Astrocyte (in vitro differentiated cells and primary cell): Measurements from ENCODE around the gene SVBP. TPM values are rescaled to one million over a fixed set of nuclear protein-coding genes. Genes with fewer than 3 reads are reported as not detected.

Source experiments
- DNase-seq: peaks from one replicate; pipeline ENCODE4 v3.0.0-alpha.2; 2010; ENCODE audit warnings: low read depth
- FAIRE-seq: peaks from 2 replicates; lab custom pipeline; 2011; peaks lifted over from hg19 to GRCh38; lab: Jason Lieb, UNC
- H2AFZ ChIP-seq: 2 replicates; pipeline ENCODE4 v1.6.0; 2012; ENCODE audit warnings: low read depth, low read length, inconsistent platforms
- H3K27ac ChIP-seq: 2 replicates; pipeline ENCODE4 v1.5.1; 2011; ENCODE audit warnings: low read depth, low read length, inconsistent platforms
- H3K27me3 ChIP-seq: 2 replicates; pipeline ENCODE4 v1.6.0; 2011; ENCODE audit warnings: low read length, inconsistent platforms; ENCODE audit not compliant: insufficient read depth
- H3K36me3 ChIP-seq: 2 replicates; pipeline ENCODE4 v1.5.1; 2011; ENCODE audit warnings: low read length, inconsistent platforms; ENCODE audit not compliant: insufficient read depth
- H3K4me1 ChIP-seq: 2 replicates; pipeline ENCODE4 v1.5.1; 2011; ENCODE audit warnings: low read length, inconsistent platforms; ENCODE audit not compliant: insufficient read depth
- H3K4me2 ChIP-seq: 2 replicates; pipeline ENCODE4 v1.6.0; 2012; ENCODE audit warnings: low read length, inconsistent platforms
- H3K4me3 ChIP-seq: 2 replicates; pipeline ENCODE4 v1.5.1; 2011; ENCODE audit warnings: low read depth, mild to moderate bottlenecking, low read length, inconsistent platforms; ENCODE audit not compliant: insufficient read depth
- H3K79me2 ChIP-seq: 2 replicates; pipeline ENCODE4 v1.6.0; 2012; ENCODE audit warnings: mild to moderate bottlenecking, low read length, inconsistent platforms; ENCODE audit not compliant: insufficient read depth
- H3K9ac ChIP-seq: 2 replicates; pipeline ENCODE4 v1.6.0; 2012; ENCODE audit warnings: mild to moderate bottlenecking, low read length, inconsistent platforms
- H3K9me3 ChIP-seq: 2 replicates; pipeline ENCODE4 v1.5.1; 2012; ENCODE audit warnings: low read depth, mild to moderate bottlenecking, low read length, inconsistent platforms; ENCODE audit not compliant: insufficient read depth
- H4K20me1 ChIP-seq: 2 replicates; pipeline ENCODE4 v1.6.0; 2012; ENCODE audit warnings: low read length, inconsistent platforms; ENCODE audit not compliant: insufficient read depth
- H3K27ac Mint-ChIP-seq: one replicate; pipeline ENCODE4 v1.8.0; 2021; ENCODE audit warnings: mild to moderate bottlenecking, mixed read lengths; ENCODE audit not compliant: unreplicated experiment
- H3K27me3 Mint-ChIP-seq: one replicate; pipeline ENCODE4 v1.8.0; 2021; ENCODE audit warnings: low read depth, mixed read lengths; ENCODE audit not compliant: unreplicated experiment
- H3K36me3 Mint-ChIP-seq: one replicate; pipeline ENCODE4 v1.8.0; 2021; ENCODE audit warnings: low read depth, mixed read lengths; ENCODE audit not compliant: unreplicated experiment
- H3K4me1 Mint-ChIP-seq: one replicate; pipeline ENCODE4 v1.8.0; 2021; ENCODE audit warnings: low read depth, mixed read lengths; ENCODE audit not compliant: unreplicated experiment
- H3K4me3 Mint-ChIP-seq: one replicate; pipeline ENCODE4 v1.8.0; 2021; ENCODE audit warnings: mild to moderate bottlenecking, moderate library complexity, mixed read lengths; ENCODE audit not compliant: unreplicated experiment
- H3K9me3 Mint-ChIP-seq: one replicate; pipeline ENCODE4 v1.8.0; 2021; ENCODE audit warnings: mild to moderate bottlenecking, mixed read lengths; ENCODE audit not compliant: unreplicated experiment
- EZH2 ChIP-seq: IDR thresholded peaks from 2 replicates; pipeline ENCODE4 v1.6.1; 2012; ENCODE audit warnings: mild to moderate bottlenecking, low read length, inconsistent platforms; ENCODE audit not compliant: insufficient read depth
- total RNA-seq: library from RNA; stranded (reverse); gene quantifications from 2 replicates; pipeline ENCODE4 v1.2.1, GENCODE V29; 2021
- TF ChIP-seq, protein P1 (sequence below): IDR thresholded peaks from 2 replicates; pipeline ENCODE4 v1.5.1; 2011; ENCODE audit warnings: low read depth, mild to moderate bottlenecking, inconsistent platforms, low read length, moderate library complexity; ENCODE audit not compliant: insufficient read depth

SVBP gene
- total RNA-seq, 1 donor from 2014 or later, result 28.1 TPM

DNA sequence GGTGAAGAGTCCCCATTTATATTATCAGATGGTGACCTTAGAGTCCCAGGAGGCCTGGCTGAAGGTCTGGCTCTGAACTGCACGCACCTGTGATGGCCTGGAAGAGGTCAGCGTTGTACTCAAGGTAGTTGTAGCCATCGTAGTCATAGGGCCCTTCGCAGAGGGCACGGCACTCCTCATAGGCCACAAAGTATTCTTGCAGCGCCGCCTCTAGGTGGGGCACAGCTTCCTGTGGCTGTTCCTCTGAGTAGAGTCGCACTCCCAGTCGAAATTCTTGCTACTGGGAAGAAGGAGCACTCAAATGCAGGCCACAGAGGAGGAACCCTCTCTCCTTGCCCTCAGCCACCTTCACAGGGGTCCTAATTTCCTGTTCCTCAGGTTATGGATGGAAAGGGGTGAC is 58.1 kb downstream of the SVBP start:
- DNase-seq, result no peak
- H3K36me3 ChIP-seq, result peaks cover 58% of the 10 kb centered on the region

DNA sequence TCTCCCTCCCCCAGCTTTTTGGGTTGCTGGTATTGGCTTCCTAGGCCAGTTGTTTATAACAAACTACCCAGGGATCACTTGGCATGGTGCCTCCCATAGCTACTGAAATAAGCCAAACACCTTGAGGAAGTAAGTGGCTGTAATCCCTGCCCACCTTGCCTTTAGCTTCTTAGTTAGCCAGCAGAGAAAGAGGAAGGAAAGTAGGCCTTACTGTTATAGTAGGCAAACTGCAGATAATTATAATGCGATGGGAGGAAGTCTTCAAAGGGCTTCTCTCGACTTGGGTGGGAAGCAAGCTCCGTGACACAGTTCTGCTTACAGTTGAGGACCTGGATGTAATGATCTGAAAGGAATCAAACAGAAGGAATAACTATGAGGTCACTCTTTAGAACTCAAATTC is 58.6 kb downstream of the SVBP start:
- Histone ChIP-seq H3K4me3 (no peak overlapping the region), H3K27me3 (no peaks in the 10 kb centered on the region), H3K9me3 (no peaks in the 10 kb centered on the region), H3K79me2 (peaks cover 17% of the 10 kb centered on the region), H3K27ac (no peak overlapping the region), H3K4me1 (no peaks in the 10 kb centered on the region), H3K4me2 (no peak overlapping the region), H3K36me3 (peaks cover 61% of the 10 kb centered on the region), H2AFZ (no peak overlapping the region), H3K9ac (no peak overlapping the region), H4K20me1 (peaks cover 80% of the 10 kb centered on the region)
- DNase-seq (no peak), FAIRE-seq (no peak)
- Mint-ChIP-seq H3K9me3 (peaks cover 2% of the 10 kb centered on the region), H3K4me3 (no peak overlapping the region), H3K36me3 (peaks cover 38% of the 10 kb centered on the region), H3K27ac (no peak overlapping the region), H3K4me1 (peaks cover 7% of the 10 kb centered on the region), H3K27me3 (no peaks in the 10 kb centered on the region)
- no peak for TF ChIP-seq EZH2
- TF ChIP-seq, protein P1, sequence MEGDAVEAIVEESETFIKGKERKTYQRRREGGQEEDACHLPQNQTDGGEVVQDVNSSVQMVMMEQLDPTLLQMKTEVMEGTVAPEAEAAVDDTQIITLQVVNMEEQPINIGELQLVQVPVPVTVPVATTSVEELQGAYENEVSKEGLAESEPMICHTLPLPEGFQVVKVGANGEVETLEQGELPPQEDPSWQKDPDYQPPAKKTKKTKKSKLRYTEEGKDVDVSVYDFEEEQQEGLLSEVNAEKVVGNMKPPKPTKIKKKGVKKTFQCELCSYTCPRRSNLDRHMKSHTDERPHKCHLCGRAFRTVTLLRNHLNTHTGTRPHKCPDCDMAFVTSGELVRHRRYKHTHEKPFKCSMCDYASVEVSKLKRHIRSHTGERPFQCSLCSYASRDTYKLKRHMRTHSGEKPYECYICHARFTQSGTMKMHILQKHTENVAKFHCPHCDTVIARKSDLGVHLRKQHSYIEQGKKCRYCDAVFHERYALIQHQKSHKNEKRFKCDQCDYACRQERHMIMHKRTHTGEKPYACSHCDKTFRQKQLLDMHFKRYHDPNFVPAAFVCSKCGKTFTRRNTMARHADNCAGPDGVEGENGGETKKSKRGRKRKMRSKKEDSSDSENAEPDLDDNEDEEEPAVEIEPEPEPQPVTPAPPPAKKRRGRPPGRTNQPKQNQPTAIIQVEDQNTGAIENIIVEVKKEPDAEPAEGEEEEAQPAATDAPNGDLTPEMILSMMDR, result no peak

More for the DNA sequence above, 58.1 kb downstream of the SVBP start:
- no peak overlapping the region for H3K27ac Mint-ChIP-seq
- peaks cover under 1% of the 10 kb centered on the region for H3K4me1 ChIP-seq
- H3K27me3 ChIP-seq, result no peaks in the 10 kb centered on the region
- H3K27ac ChIP-seq, result no peak overlapping the region
- no peak overlapping the region for H2AFZ ChIP-seq
- H3K36me3 Mint-ChIP-seq, result peaks cover 33% of the 10 kb centered on the region
- no peak overlapping the region for H3K9ac ChIP-seq
- no peak overlapping the region for H3K4me3 Mint-ChIP-seq
- no peak for FAIRE-seq
- TF ChIP-seq, protein P1, result no peak
- no peak for TF ChIP-seq EZH2
- no peak overlapping the region for H3K4me3 ChIP-seq
- peaks cover 22% of the 10 kb centered on the region for H3K79me2 ChIP-seq
- H3K4me2 ChIP-seq, result no peak overlapping the region
- no peaks in the 10 kb centered on the region for H3K9me3 ChIP-seq
- no peaks in the 10 kb centered on the region for H3K27me3 Mint-ChIP-seq
- H3K9me3 Mint-ChIP-seq, result peaks cover 1% of the 10 kb centered on the region
- H4K20me1 ChIP-seq, result peaks cover 80% of the 10 kb centered on the region
- peaks cover 5% of the 10 kb centered on the region for H3K4me1 Mint-ChIP-seq

DNA sequence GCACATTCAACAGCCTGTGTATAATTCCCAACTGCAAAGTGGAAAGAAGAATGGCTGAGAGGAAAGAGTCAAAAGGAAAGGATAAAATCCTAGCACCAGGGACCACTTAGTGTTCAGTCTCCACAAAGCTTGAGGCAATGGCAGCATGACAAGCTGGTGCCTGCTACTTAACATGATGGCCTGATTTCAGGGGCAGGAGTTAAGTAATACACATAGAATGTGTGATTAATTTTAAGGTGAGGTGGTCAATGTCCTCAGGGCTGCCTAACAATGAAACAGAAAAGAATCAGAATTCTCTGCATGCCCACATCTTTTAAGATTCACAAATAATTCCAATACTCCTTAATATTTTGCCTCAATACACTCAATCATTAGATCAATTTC is 59.3 kb downstream of the SVBP start:
- FAIRE-seq (no peak), DNase-seq (no peak)
- Mint-ChIP-seq H3K36me3 (peaks cover 44% of the 10 kb centered on the region), H3K27me3 (no peaks in the 10 kb centered on the region), H3K4me3 (no peak overlapping the region), H3K9me3 (peaks cover 2% of the 10 kb centered on the region), H3K4me1 (peaks cover 5% of the 10 kb centered on the region), H3K27ac (no peak overlapping the region)
- Histone ChIP-seq H3K36me3 (peaks cover 67% of the 10 kb centered on the region), H3K4me3 (no peak overlapping the region), H3K4me2 (no peak overlapping the region), H3K27ac (no peak overlapping the region), H4K20me1 (peaks cover 77% of the 10 kb centered on the region), H3K79me2 (peaks cover 10% of the 10 kb centered on the region), H3K9me3 (no peaks in the 10 kb centered on the region), H3K9ac (no peak overlapping the region), H3K27me3 (no peaks in the 10 kb centered on the region), H3K4me1 (no peaks in the 10 kb centered on the region), H2AFZ (no peak overlapping the region)
- TF ChIP-seq EZH2, result no peak
- TF ChIP-seq, protein P1, result no peak

Other genes with a start within 250 kb of the SVBP start
- gene PPIH, start 159.0 kb downstream of the SVBP start, total RNA-seq, result 23.5 and 28.5 TPM in 2 replicates
- gene YBX1, start 135.0 kb downstream of the SVBP start, total RNA-seq, result 744 and 872 TPM in 2 replicates
- 0.11 TPM in 1 of 2 replicates, not detected in the other for gene CLDN19, start 77.2 kb downstream of the SVBP start, total RNA-seq
- gene P3H1, start 50.4 kb downstream of the SVBP start, total RNA-seq, result 277 and 351 TPM in 2 replicates
- 9.5 and 12.6 TPM in 2 replicates for gene C1orf50, start 50.1 kb downstream of the SVBP start, total RNA-seq
- gene TMEM269, start 32.4 kb downstream of the SVBP start, total RNA-seq, result 0.07 and 0.09 TPM in 2 replicates
- 8.9 and 9.2 TPM in 2 replicates for gene ERMAP, start 275 bp downstream of the SVBP start, total RNA-seq
- gene ZNF691, start 29.2 kb upstream of the SVBP start, total RNA-seq, result 5.8 and 6.3 TPM in 2 replicates
- gene SLC2A1, start 141.5 kb upstream of the SVBP start, total RNA-seq, result 506 and 521 TPM in 2 replicates